ENCODE data around the gene WDR70.
"Not testable (repeated sequence)": the region's sequence is repeated elsewhere in the genome, so short reads cannot be mapped to it uniquely, and the experiment has no call there.

The WDR70 gene

GRCh38 chr5:37685816-37686215 is 306.7 kb downstream of the WDR70 start:
- no peak for DNase-seq (ENCODE audit: low read depth)

DNA sequence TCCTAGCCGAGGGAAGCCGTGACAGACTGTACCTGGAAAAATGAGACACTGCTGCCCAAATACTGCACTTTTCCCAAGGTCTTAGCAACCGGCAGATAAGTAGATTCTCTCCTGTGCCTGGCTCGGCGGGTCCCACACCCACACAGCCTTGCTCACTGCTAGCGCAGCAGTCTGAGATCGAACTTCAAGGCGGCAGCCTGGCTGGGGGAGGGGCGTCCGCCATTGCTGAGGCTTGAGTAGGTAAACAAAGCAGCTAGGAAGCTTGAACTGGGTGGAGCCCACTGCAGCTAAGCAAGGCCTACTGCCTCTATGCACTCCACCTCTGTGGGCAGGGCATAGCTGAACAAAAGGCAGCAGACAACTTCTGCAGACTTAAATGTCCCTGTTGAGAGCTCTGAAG is 309.8 kb downstream of the WDR70 start:
- DNase-seq (ENCODE audit: low read depth): not testable (repeated sequence)

GRCh38 chr5:37694333-37694732 is 315.2 kb downstream of the WDR70 start:
- DNase-seq (ENCODE audit: low read depth): not testable (repeated sequence)

DNA sequence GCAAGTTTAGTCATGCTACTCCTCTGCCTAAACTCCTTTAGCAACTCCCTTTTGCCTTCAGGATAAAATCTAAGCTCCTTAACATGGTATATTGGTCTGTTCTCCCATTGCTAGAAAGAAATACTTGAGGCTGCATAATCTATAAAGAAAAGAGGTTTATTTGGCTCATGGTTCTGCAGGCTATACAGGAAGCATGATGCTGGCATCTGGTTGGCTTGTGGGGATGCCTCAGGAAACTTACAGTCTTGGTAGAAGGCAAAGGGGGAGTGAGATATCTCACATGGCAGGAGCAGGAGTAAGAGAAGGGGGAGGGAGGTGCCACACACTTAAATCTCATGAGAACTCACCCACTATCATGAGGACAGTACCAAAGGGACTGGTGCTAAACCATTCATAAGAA is 315.7 kb downstream of the WDR70 start:
- DNase-seq (ENCODE audit: low read depth): no peak

DNA sequence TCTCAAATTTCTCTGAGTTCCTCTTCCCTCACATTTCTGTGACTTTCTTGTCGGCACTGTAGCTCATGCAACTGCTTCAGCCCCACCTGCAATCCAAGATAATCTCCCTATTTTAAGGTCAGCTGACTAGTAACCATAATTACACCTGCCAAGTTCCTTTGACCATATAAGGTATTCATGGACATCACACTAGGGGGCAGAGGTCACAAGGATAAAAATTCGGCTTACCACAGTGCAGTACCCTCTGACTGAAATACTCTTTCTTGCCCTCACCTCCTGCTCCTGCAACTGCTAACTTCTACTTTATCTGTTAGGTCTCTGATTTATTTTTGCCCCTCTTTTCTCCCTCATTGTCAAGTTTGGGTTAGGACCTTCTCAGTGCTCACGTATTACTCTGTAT is 316.5 kb downstream of the WDR70 start:
- no peak for DNase-seq (ENCODE audit: low read depth)

GRCh38 chr5:37696190-37697021 is 317.3 kb downstream of the WDR70 start:
- DNase-seq (ENCODE audit: low read depth): no peak

- DNase-seq (ENCODE audit: low read depth): no peak
Observed at GRCh38 chr5:37701868-37702267, 322.8 kb downstream of the WDR70 start.

DNA sequence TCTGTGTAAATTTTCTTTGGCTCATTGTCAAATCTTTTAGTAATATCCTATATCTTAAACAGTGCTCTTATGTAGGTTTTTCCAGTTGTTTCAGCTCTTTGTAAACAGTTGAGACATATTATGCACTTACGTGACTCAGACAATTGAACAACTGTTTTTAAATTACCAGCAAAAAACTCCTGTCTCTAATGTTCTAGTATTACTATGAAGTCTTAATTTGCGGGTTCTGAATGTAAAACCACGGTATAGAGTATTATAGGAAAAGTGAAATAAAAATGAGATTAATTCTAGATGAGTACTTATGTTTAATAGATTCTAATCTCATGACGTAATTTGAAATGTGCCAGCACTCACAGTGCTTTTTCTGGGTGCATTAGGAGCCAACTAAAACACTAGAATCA is 324.7 kb downstream of the WDR70 start:
- no peak for DNase-seq (ENCODE audit: low read depth)

DNA sequence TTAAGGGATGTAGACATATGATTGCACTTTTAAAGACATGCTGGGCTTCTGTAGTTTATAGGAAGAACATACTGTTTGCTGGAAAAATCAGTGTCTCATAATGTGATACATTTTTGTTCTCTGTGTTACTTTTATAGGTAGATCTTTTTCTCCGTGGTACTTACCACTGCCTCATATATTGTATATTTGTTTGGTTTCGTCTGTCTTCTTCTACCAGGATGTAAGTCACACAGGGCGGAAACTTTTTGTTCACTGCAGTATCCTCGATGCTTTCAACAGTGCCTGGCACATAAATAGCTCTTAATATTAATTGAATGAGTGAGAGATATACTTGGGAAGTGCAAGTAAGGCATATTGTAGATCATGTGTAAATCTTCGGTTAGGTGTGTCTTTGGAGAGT is 325.3 kb downstream of the WDR70 start:
- DNase-seq (ENCODE audit: low read depth): no peak

DNA sequence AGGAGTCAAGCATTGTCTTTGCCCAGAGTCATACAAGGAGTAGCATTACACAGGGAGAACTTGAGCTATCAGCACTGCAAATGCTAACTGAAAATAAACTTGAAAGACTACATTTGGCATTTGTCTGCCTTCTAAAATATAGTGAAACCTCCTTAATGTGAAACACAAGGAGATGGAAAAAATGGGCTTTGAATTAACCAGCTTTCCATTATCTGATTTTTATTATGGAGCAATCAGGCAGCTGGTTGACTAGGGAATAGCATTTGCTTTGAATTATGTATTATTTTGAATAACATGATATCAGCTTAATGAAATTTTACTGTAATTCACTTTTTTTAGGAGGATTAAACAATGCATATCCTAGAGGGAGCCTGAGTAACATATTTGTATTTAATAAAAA is 329.9 kb downstream of the WDR70 start:
- no peak for DNase-seq (ENCODE audit: low read depth)

DNA sequence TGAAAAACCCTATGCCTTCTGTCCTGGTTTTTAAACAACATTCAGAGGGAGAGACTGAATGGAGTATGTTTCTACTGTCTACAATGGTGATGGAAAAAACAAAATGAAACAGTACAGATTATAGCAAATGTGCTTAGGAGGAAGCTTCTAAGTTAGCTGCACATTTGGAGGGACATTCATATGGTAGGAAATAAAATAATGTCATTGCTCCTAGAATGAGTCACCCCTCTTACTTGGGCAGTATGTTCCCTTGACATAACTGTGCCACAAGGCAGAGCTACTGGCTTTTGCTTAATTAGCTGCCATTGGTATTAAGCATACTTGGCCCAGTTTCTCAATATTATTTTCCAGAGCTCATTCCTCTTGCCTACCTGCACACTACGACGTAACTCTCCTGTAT is 331.8 kb downstream of the WDR70 start:
- no peak for DNase-seq (ENCODE audit: low read depth)

- no peak for DNase-seq (ENCODE audit: low read depth)
Observed at GRCh38 chr5:37712750-37713149, 333.6 kb downstream of the WDR70 start.

- DNase-seq (ENCODE audit: low read depth): no peak
Observed at GRCh38 chr5:37714756-37715155, 335.6 kb downstream of the WDR70 start.

- DNase-seq (ENCODE audit: low read depth): no peak
Observed at GRCh38 chr5:37715361-37715760, 336.2 kb downstream of the WDR70 start.

DNA sequence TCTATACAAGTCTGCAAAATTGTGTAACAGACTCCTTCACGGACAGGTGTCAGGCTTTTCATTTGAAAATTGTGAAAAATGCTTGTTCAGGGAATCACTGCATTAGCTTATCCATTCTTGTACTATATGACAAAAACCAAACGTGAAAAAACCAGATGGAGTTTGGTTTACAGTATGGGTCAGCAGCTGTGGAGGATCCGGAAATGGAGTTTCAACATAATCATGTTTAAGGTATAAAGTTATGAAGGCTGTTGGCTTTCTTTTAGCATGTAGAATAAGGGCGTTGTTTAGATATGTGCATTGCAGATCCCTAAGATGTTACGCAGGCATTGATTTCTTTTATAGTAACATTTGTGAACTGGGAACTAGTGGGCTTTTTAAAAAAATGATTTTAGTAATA is 336.9 kb downstream of the WDR70 start:
- DNase-seq (ENCODE audit: low read depth): no peak

- no peak for DNase-seq (ENCODE audit: low read depth)
Observed at GRCh38 chr5:37716405-37716804, 337.3 kb downstream of the WDR70 start.

- DNase-seq (ENCODE audit: low read depth): no peak
Observed at GRCh38 chr5:37717276-37717612, 338.1 kb downstream of the WDR70 start.

DNA sequence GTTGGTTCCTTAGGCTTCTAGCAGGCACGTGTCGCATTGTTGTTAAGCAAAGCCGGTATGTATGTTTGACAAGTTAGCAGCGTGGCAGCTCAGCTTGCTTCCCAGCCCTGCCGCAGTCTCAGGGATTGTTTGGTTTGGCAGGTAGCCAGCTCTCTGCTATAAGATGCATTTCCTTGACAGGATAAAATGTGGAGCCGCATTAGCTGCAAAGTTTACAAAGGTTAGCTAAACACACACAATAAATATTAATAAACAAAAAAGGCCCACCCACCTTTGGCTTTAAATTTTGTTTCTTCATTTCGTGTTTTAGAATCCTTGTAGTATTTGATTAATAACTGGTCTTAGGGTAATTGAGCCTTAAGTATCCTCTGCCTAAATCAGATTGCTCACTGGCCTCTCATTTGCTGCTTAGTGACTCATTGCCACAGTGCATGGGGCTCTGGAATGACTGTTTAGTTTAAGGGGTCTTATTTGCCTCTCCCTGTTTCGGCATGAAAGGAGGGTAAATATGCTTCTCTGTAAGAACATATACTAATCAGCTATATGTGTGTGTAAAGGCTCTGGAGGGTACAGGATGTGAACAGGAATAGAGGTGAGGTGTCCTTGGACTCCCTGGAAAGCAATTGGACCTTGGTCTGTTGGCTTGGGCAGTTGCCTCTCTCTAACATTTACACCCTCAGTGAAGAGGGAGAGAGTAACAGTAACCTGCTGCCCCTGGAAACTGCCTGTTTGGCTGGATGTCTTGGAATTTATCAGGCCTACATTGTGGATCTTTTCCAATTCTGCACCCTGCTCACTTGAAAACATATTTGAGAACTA is 338.7 kb downstream of the WDR70 start:
- DNase-seq (ENCODE audit: low read depth): no peak

DNA sequence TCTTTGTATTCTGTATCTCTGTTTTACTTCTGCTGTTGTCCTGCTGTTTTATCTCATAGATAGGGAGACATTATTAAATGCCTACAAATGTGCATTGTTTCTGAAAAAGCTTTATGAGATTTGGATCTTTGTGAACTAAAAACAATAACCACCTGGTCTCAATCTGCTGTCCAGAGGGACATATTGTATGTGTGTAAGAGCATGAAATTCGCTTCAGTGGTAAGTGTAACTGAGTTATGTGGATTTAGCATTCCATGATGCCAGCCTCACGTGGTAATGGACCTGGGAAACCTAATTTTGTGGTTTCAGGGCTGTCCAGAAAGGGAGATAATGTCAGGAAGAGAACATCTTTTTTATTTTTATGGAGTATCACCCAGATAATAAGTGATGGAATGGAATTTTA is 341.4 kb downstream of the WDR70 start:
- no peak for DNase-seq (ENCODE audit: low read depth)

GRCh38 chr5:37721447-37721871 is 342.3 kb downstream of the WDR70 start:
- no peak for DNase-seq (ENCODE audit: low read depth)

- peak; percentile 33 for DNase-seq (ENCODE audit: low read depth)
Observed at GRCh38 chr5:37722236-37723161, 343.4 kb downstream of the WDR70 start.

All from activated T-cell treated with anti-CD3 and anti-CD28 coated beads for 24 hours (primary cell).